Astrocyte of the spinal cord (primary cell): Measurements from ENCODE around the gene PTGS1.
A peak's percentile ranks its signal among the peaks of the same experiment; 100 is the strongest.

Experiments
- DNase-seq: peaks from one replicate; pipeline ENCODE4 v3.0.0; 2011; ENCODE audit warnings: low read depth, low spot score
- H3K4me3 ChIP-seq: 2 replicates; pipeline ENCODE4 v1.5.1; 2011; ENCODE audit warnings: low read depth, mild to moderate bottlenecking, low read length, moderate library complexity
- CTCF ChIP-seq: IDR thresholded peaks from 2 replicates; pipeline ENCODE4 v1.5.1; 2012; ENCODE audit warnings: low read depth, mild to moderate bottlenecking, low read length, inconsistent platforms
- in situ Hi-C: cut with HindIII; loops from 2 replicates; pipeline ENCODE4 v1.10.0; 2017; ENCODE audit warnings: low sequenced_read_pairs

Gene PTGS1

GRCh38 chr9:122332083-122332482, 38.7 kb upstream of the PTGS1 start:
- no peak overlapping the region for H3K4me3 ChIP-seq
- in situ Hi-C loops = no loop called here
- DNase-seq = no peak
- TF ChIP-seq CTCF = no peak

GRCh38 chr9:122332644-122333043, 38.2 kb upstream of the PTGS1 start:
- DNase-seq = no peak
- no peak overlapping the region for H3K4me3 ChIP-seq
- in situ Hi-C loops = no loop called here
- TF ChIP-seq CTCF = no peak

GRCh38 chr9:122333169-122333808, 37.5 kb upstream of the PTGS1 start:
- in situ Hi-C loops = no loop called here
- DNase-seq = no peak
- TF ChIP-seq CTCF = no peak
- H3K4me3 ChIP-seq = no peak overlapping the region

- peak; percentile 22 for DNase-seq
- TF ChIP-seq CTCF = no peak
- no peak overlapping the region for H3K4me3 ChIP-seq
- in situ Hi-C loops = no loop called here
These were observed 35.9 kb upstream of the PTGS1 start for GRCh38 chr9:122334916-122335315.

- no peak for DNase-seq
- TF ChIP-seq CTCF = no peak
- no peak overlapping the region for H3K4me3 ChIP-seq
- in situ Hi-C loops = no loop called here
These were observed 34.6 kb upstream of the PTGS1 start for GRCh38 chr9:122336189-122336588.

- DNase-seq = no peak
- no peak for TF ChIP-seq CTCF
- H3K4me3 ChIP-seq = no peak overlapping the region
- in situ Hi-C loops = no loop called here
These were observed 33.8 kb upstream of the PTGS1 start for GRCh38 chr9:122336866-122337555.
